Medulla oblongata (tissue), 1 donor: ENCODE measurements around the gene MBIP.

Source experiments
- DNase-seq: peaks from one replicate; pipeline ENCODE4 v3.0.0-alpha.2; 2015; ENCODE audit errors: extremely low spot score

The MBIP gene

DNA sequence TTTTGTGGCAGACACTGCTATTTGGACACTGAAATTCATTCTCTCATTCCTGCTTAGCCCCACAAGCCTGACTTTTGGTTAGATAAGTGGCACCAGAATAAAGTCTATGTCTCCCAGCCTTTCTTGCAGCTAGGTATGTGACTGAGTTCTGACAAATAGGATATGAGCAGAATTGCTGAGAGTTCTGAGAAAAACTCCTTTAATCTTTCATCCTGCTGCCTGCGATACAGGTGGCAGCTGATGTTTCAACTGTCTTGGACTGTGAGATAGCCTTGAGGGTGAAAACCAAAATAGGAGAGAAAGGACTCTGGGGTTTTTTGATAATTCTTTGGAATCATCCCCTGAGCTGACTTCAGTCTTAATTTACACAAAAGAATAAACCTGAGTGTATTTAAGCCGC, 55.8 kb downstream of the MBIP start:
- no peak for DNase-seq

DNA sequence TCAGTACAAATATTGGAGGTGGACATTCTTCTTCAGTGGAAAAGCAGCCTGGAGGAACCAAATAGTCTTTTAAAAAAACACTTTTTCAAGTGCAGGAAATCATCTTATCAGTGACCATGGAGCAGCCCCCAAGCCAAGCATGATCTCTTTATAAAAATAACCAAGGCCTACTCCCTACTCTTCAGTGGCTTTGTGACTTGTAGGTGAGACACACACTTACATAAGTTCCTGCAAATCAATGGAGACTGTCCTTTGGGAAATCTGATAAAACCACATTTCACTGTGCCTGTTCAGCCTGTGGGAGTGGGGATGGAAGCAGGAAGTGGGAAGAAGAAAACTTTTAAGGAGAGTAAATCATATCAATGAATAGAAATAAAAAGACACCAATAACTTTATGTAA, 56.3 kb downstream of the MBIP start:
- no peak for DNase-seq

DNA sequence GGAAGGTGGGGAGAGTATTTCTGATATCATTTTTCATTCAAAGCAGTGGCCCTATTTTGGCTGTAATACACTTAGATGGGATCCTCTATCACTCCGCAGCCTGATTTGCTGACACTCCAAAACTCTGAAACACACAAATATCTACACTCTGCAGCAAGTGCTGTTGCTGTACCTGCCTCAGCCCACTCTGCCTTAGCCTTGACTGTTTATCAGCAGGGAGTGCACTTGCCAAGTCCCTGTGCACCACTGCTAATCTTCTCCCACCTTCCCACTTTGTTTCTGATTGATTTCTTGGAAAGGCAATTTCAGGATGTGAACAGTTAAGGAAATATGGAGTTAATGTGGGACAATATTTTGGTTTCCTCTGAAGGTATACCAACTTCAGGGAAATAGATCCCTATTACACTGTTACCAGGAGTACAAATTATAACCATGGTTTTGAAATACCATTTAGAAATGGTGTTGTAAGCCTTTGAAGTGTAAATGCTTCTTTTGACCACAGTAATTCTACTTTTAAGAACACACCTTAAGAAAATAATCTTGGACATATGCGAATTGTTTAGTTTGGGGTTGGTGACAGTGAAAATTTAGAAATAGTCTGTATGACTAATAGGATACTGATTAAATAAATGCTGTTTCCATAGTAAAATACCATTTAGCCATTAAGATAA, 59.3 kb downstream of the MBIP start:
- no peak for DNase-seq

DNA sequence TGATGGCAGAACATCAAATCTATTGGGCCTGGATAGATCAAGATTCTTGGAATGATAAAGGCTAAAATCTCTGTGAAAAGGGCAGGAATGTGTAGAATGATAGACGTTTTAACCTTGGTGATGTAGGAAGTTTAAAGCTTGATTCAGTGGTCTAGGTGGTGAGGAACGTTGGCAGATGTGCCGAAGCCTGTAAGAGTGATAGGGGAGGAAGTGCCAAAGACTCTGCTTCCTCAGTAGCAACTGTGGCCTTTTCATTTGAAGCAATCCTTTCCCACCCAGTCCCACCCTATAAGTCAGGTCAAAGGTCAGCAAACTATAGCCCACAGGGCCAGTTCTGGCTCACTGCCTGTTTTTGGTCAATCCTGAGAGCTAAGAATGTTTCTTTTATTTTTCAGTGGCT, 62.2 kb downstream of the MBIP start:
- no peak for DNase-seq

GRCh38 chr14:36256126-36256801, 64.2 kb downstream of the MBIP start:
- no peak for DNase-seq

- no peak for DNase-seq
Measured at GRCh38 chr14:36254020-36254624, 66.3 kb downstream of the MBIP start.
